Smooth muscle cell (in vitro differentiated cells): ENCODE results near the gene MFN2. TPM values are rescaled to one million over a fixed set of nuclear protein-coding genes. Genes with fewer than 3 reads are reported as not detected.

Experiments
- DNase-seq: peaks from one replicate; lab custom pipeline; 2025; ENCODE audit not compliant: unreplicated experiment; lab: John Stamatoyannopoulos, UW
- H2AFZ ChIP-seq: fragments of 200-600 bp; sonication (generic); 2 replicates; pipeline ENCODE4 v1.6.0; 2016; ENCODE audit warnings: antibody characterized with exemption, low read depth, mild to moderate bottlenecking
- H3F3A ChIP-seq: fragments of 200-600 bp; sonication (generic); 2 replicates; pipeline ENCODE4 v1.6.0; 2017; ENCODE audit warnings: antibody characterized with exemption, low read depth
- H3K27ac ChIP-seq: fragments of 200-600 bp; sonication (generic); 2 replicates; pipeline ENCODE4 v1.5.1; 2016; ENCODE audit warnings: low read depth, mild to moderate bottlenecking
- H3K27me3 ChIP-seq: fragments of 200-600 bp; sonication (generic); 2 replicates; pipeline ENCODE4 v1.6.1; 2016; ENCODE audit warnings: low read depth, mild to moderate bottlenecking
- H3K36me3 ChIP-seq: fragments of 200-600 bp; sonication (generic); 2 replicates; pipeline ENCODE4 v1.5.1; 2016; ENCODE audit warnings: low read depth
- H3K4me1 ChIP-seq: fragments of 200-600 bp; sonication (generic); 2 replicates; pipeline ENCODE4 v1.5.1; 2016; ENCODE audit warnings: low read depth
- H3K4me2 ChIP-seq: fragments of 200-600 bp; sonication (generic); 2 replicates; pipeline ENCODE4 v1.6.0; 2016; ENCODE audit warnings: mild to moderate bottlenecking
- H3K4me3 ChIP-seq: fragments of 200-600 bp; sonication (generic); 2 replicates; pipeline ENCODE4 v1.5.1; 2016; ENCODE audit warnings: mild to moderate bottlenecking
- H3K79me2 ChIP-seq: fragments of 200-600 bp; sonication (generic); 2 replicates; pipeline ENCODE4 v1.6.0; 2016; ENCODE audit warnings: low read depth, mild to moderate bottlenecking
- H3K9ac ChIP-seq: fragments of 200-600 bp; sonication (generic); 2 replicates; pipeline ENCODE4 v1.6.0; 2016; ENCODE audit warnings: low read depth
- H3K9me3 ChIP-seq: fragments of 200-600 bp; sonication (generic); replicated peaks from 2 replicates; pipeline ENCODE4 v1.5.1; 2016; ENCODE audit warnings: low read depth
- H4K20me1 ChIP-seq: fragments of 200-600 bp; sonication (generic); 2 replicates; pipeline ENCODE4 v1.6.0; 2016; ENCODE audit warnings: low read depth
- CTCF ChIP-seq: fragments of 200-600 bp; sonication (generic); IDR thresholded peaks from 2 replicates; pipeline ENCODE4 v1.5.1; 2017; ENCODE audit warnings: borderline replicate concordance, mild to moderate bottlenecking, antibody characterized with exemption; ENCODE audit not compliant: insufficient read depth, poor library complexity, severe bottlenecking
- WGBS: methylation state at CpG from one replicate; pipeline ENCODE4 v1.1.7; 2016; ENCODE audit warnings: low lambda C conversion rate; 5-methylcytosine and 5-hydroxymethylcytosine counted together
- polyA plus RNA-seq: library from polyadenylated mRNA; unstranded; fragments of >200 nt; fragmentation: Nextera tagmentation; extraction: Ambion mirVana; gene quantifications from 2 replicates; pipeline ENCODE4 v1.2.1, GENCODE V29; 2016
- total RNA-seq: library from RNA; depleted of rRNA; stranded (reverse); fragments of >200 nt; gene quantifications from 2 replicates; pipeline ENCODE4 v1.2.3, GENCODE V29; 2014

The MFN2 gene
- total and polyA plus RNA-seq, 2 experiments from 2014 or later = 30.0 to 39.7 TPM

DNA sequence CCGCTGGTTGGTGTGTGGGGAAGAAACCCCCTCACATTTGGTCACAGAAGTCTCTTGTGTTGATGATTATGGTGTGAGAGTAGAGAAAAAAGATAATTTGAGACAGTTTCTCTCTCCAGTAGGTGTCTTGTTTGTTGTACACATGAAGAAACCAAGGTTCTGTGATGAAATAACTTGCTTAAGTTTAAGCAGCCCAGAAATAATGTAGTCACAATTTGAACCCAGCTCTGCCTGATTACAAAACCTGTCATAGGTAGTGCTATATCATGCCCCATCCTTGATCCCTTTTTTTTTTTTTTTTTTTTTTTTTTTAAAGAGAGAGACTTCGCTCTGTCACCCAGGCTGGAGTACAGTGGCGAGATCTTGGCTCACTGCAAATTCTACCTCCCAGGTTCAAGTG, 4.9 kb downstream of the MFN2 start:
- peaks cover 5% of the 10 kb centered on the region for H3K4me1 ChIP-seq
- peaks cover 52% of the 10 kb centered on the region for H3K79me2 ChIP-seq
- H2AFZ ChIP-seq = no peak overlapping the region
- H3K27ac ChIP-seq = no peak overlapping the region
- no peak overlapping the region for H3K4me2 ChIP-seq
- DNase-seq = no peak
- H3K9ac ChIP-seq = no peak overlapping the region
- H3K4me3 ChIP-seq = no peak overlapping the region
- no peak for TF ChIP-seq CTCF
- whole genome bisulfite sequencing = 94% methylated on average over 2 of the region's 3 CpGs
- peaks cover 77% of the 10 kb centered on the region for H4K20me1 ChIP-seq
- H3K27me3 ChIP-seq = no peaks in the 10 kb centered on the region
- H3K9me3 ChIP-seq = no peaks in the 10 kb centered on the region
- no peaks in the 10 kb centered on the region for H3K36me3 ChIP-seq
- no peaks in the 10 kb centered on the region for H3F3A ChIP-seq

DNA sequence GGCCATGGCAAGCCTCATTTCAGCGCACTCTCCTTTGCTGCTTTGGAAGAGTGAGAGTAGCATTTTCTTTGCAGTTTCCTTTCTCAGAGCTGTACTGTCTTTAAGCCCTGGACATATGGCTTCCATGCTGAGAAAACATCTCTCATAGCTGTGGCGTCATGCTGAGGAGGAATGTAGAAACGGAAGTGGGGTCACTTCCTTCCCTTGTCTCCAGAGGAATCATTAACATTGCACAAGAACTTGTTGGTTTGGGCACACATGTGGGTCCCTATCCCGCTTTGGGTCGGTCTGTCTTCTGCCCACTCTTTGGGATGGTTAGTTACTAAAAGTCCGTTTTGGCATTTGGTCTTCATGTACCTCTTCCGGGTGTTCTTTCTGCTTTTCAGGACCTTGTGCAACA, 5.6 kb downstream of the MFN2 start:
- Histone ChIP-seq H3K36me3 (no peaks in the 10 kb centered on the region), H3K9ac (no peak overlapping the region), H3K9me3 (no peaks in the 10 kb centered on the region), H3K4me2 (no peak overlapping the region), H3K27ac (no peak overlapping the region), H2AFZ (no peak overlapping the region), H3F3A (no peaks in the 10 kb centered on the region), H3K4me1 (peaks cover 3% of the 10 kb centered on the region), H3K79me2 (peaks cover 49% of the 10 kb centered on the region), H3K27me3 (no peaks in the 10 kb centered on the region), H3K4me3 (no peak overlapping the region), H4K20me1 (peaks cover 84% of the 10 kb centered on the region)
- 81% methylated on average over 6 of the region's 7 CpGs for WGBS
- DNase-seq = no peak
- no peak for TF ChIP-seq CTCF

DNA sequence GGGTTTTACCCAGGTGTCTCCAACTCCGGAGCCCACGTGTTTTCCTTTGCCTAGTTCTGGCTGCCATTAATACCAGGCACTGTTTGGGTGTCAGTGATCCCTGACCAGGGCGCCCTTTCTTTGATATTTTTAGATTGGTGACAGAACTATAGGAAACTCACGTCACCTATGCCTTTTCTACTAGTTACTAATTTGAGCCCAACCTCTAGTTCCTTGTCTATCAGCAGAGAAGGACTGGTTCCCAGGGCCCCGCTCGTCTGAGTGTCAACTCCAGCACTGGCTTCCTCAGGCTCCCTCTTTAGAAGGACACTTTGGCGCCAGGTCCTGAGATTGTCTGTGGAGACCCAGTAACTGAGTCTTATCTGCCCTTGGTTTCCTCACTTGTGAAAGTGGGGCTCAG, 9.4 kb downstream of the MFN2 start:
- TF ChIP-seq CTCF = no peak
- DNase-seq = no peak
- peaks cover 4% of the 10 kb centered on the region for H3K36me3 ChIP-seq
- no peak overlapping the region for H3K27ac ChIP-seq
- no peaks in the 10 kb centered on the region for H3K4me1 ChIP-seq
- peaks cover 23% of the 10 kb centered on the region for H3K79me2 ChIP-seq
- H3K4me3 ChIP-seq = no peak overlapping the region
- no peak overlapping the region for H3K4me2 ChIP-seq
- H3K27me3 ChIP-seq = no peaks in the 10 kb centered on the region
- H4K20me1 ChIP-seq = peaks cover 63% of the 10 kb centered on the region
- H2AFZ ChIP-seq = no peak overlapping the region
- no peaks in the 10 kb centered on the region for H3K9me3 ChIP-seq
- H3K9ac ChIP-seq = no peak overlapping the region
- 95% methylated on average over 7 of the region's 7 CpGs for WGBS
- H3F3A ChIP-seq = no peaks in the 10 kb centered on the region

- H3K79me2 ChIP-seq = peaks cover 15% of the 10 kb centered on the region
- H3K27me3 ChIP-seq = no peaks in the 10 kb centered on the region
- WGBS = 90% methylated on average over 10 of the region's 10 CpGs
- no peaks in the 10 kb centered on the region for H3F3A ChIP-seq
- H3K36me3 ChIP-seq = peaks cover 4% of the 10 kb centered on the region
- no peak overlapping the region for H3K4me2 ChIP-seq
- no peak overlapping the region for H3K27ac ChIP-seq
- peaks cover 55% of the 10 kb centered on the region for H4K20me1 ChIP-seq
- no peaks in the 10 kb centered on the region for H3K4me1 ChIP-seq
- H3K9me3 ChIP-seq = no peaks in the 10 kb centered on the region
- no peak overlapping the region for H2AFZ ChIP-seq
- no peak overlapping the region for H3K9ac ChIP-seq
- H3K4me3 ChIP-seq = no peak overlapping the region
- no peak for TF ChIP-seq CTCF
- DNase-seq = no peak
Measured at GRCh38 chr1:11990303-11991032, 10.2 kb downstream of the MFN2 start.
